Inferior parietal cortex (tissue), 1 donor: ENCODE measurements around the gene ZNF682.
"Not testable (repeated sequence)": the region's sequence is repeated elsewhere in the genome, so short reads cannot be mapped to it uniquely, and the experiment has no call there.

ENCODE experiments used
- DNase-seq: peaks from one replicate; pipeline ENCODE4 v3.0.0-alpha.2; 2016; ENCODE audit errors: extremely low spot score

Gene ZNF682

DNA sequence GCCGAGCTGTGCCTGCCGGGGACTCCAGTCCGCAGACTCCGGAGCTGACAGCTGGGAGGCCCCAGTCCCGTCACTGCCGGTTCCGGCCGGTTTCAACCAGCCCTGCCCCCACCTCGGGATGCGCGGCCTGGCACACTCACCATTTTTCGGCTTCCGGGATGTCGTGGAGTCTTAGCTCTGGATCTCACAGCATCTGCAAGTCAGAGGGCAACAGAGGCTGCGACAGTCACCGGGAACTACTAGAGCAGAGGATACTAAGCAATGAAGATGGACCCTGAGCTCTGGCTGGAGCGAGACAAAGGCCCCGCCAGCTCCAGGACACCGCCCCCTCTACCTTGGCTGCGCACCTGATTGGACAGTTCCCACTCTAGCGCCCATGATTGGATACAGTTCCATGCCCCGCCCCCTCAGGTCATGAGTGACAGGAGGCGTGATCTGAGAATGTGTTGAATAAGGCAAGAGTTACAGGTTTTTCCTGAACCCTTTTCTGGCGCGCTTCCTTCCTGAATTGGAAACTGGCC lies at the start of gene ZNF682:
TSS of gene ZNF682 (minus strand) at position 303 of the 521 bp plus-strand sequence. CDS start at position 143, 160 bp downstream.
- peak; percentile 96 for DNase-seq

DNA sequence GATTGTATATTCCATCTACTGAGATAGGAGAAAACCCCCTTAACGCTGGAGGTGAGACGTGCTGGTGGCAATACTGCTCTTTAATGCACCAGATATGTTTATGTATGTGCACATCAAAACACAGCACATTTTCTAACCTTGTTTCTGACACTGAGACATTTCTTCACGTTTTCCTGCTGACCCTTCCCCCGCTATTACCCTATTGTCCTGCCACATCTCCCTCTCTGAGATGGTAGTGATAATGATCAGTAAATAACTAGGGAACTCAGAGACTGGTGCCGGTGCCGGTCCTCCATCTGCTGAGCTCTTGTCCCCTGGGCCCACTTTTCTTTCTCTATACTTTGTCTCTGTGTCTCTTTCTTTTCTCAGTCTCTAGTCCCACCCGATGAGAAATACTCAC lies 43.6 kb upstream of the ZNF682 start:
- not testable (repeated sequence) for DNase-seq

DNA sequence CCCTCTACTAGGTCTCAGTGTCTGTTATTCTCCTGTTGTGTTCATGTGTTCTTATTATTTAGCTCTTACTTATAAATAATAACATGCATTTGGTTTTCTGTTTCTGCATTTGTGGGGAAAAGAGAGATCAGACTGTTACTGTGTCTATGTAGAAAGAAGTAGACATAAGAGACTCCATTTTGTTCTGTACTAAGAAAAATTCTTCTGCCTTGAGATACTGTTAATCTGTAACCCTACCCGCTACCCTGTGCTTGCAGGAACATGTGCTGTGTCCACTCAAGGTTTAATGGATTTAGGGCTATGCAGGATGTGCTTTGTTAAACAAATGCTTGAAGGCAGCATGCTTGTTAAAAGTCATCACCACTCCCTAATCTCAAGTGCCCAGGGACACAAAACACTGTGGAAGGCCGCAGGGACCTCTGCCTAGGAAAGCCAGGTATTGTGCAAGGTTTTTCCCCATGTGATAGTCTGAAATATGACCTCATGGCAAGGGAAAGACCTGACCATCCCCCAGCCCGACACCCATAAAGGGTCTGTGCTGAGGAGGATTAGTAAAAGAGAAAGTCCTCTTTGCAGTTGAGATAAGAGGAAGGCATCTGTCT lies 43.0 kb upstream of the ZNF682 start:
- DNase-seq = not testable (repeated sequence)

DNA sequence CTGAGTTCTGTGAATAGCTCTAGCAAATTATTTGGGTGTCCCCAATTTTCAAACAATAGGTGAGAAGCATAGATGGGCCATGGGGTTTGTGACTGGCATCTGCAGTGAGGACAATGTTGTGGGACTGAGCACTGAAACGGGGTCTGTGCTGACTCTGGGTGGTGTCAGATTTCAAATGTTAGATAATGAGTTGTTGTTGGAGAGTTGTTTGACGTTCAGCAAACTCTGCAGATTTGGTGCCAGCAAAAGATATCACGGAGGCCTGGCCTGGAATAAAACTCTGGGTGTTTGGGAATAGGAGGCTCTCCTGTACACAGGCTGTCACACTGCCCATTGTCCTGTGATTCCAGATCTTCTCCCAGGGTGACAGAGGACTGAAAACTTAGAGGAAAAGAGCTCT lies 41.4 kb upstream of the ZNF682 start:
- DNase-seq = no peak

DNA sequence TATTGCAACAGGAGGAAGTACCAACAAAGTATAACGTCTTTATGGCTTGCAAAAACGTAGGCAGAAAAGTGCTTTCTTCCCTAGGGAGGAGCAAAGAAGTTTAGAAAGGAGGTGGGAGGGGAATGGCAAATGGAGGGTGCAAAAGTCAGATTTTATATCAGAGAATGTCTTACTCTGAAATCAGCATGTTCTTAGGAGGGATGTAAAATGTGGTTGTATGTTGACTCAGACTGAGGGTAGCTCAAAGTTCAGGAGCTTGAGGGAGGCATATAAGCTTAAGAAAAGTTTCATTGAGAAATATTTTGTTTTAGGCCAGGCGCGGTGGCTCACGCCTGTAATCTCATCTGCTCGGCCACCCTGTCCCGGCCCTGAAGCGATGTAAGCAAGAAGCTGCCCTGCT lies 40.2 kb upstream of the ZNF682 start:
- DNase-seq = no peak

DNA sequence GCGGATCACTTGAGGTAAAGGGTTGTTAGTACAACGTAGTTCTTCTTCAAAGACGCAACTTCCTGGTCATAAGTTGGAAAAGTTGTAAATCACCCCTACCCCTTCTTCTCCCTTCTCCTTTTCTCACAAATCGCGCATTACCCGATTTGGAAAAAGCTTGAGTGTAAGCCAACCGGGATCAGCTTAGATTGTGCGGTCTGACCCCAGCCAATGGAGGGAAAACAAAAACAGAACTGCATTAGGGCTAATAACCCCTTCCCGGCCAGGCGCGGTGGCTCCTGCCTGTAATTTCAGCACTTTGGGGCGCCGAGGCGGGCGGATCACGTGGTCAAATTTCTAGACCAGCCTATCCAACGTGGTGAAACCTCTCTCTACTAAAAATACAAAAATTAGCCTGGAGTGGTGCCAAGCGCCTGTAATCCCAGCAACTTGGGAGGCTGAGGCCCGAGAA lies 39.3 kb upstream of the ZNF682 start:
- DNase-seq = no peak

DNA sequence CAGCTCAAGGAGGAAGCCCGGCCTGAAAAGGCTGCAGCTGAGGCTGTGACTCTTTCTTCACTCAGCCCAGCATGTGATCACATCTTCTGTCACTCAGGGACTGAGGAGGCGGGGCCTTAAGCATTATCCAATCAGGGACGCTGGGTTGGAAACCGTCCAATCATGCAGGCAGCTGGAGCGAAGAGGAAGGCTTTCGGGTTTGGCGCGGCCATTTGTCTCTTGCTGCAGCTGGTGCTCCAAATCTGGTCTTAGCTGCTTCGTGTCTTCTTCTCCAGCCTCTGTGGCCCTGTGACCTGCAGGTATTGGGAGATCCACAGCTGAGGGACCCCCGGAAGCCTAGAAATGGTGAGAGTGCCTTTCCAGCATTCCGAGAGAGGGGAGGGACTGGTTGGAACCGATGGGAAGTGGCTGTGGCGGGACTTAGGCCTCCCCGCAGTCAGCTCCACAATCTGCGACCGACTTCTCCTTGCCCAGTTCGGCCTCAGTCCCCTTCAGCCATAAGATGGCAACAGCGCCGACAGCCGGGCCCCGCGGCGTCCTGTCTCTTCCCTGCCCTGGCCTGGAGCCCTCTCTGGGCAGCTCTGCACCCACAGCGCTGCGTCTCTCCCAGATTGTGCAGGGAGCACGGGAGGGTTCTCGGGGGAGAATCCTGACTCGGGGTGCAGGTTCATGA lies 38.6 kb upstream of the ZNF682 start, which contains the start of gene ZNF90:
TSS of gene ZNF90 (plus strand) at position 210 of the 673 bp plus-strand sequence. CDS start at position 343, 133 bp downstream.
- peak; percentile 95 for DNase-seq

DNA sequence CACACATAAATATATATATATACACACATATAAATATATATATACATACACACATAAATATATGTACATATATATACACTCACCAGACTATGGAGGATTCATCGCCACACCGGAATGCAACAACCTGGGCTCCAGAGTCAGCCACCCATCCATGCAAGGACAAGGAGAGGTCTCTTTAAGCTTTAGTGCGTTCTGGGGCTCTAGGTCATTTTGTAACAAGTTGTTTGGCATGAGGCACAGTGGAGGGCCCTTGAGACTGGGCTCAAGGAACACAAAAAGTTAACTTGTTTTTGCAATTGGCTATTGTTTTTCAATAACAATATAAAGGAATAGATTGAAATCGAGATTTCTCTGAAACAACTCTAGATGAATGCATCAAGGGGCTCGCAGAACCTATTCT lies 33.6 kb upstream of the ZNF682 start:
- no peak for DNase-seq

DNA sequence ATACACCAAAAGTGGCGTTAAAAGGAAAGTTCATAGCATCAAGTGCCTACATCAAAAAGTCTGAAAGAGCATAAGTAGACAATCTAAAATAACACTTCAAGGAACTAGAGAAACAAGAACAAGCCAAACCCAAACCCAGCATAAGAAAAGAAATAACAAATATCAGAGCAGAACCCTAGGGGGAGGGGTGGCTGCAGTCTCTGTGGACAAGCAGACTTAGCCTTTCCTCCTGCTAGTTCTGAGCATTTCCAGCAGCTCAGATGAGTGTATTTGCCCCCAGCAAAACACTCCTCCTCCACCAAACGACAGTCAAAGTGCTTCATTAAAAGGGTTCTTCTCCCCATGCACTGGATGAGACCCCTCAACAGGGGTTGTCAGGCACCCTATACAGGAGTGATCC lies 31.4 kb upstream of the ZNF682 start:
- no peak for DNase-seq

DNA sequence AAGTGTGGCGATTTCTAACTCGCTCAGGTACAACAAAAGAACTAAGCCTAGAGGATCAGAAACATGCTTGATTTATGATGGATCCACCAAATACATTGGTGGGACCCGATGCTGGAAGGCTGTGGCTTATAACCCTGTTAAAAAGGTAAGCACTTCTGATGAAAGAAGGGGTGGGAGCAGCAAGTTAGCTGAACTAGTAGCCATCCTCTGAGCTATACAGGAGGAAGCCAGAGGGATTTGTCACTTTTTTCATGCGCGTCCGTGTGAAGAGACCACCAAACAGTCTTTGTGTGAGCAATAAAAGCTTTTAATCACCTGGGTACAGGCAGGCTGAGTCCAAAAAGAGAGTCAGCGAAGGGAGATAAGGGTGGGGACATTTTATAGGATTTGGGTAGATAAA lies 29.3 kb upstream of the ZNF682 start:
- not testable (repeated sequence) for DNase-seq

DNA sequence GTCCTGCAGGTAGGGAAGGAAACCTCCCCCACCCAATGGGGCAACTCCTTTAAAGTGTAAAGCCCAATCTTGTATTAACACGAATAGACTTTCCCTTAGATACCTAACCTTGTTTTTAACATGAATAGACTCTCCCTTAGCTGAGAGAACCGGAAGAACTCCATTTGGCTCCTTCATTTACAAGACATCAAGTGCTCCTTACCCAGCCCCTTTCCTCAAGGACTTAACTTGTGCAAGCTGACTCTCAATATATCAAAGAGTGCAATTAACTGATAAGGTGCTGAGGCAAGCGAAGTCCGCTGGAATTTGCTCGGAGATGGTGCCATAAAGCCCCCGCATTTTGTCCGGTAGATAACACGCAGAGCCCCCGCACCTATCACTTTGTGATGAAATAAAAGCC lies 28.6 kb upstream of the ZNF682 start:
- no peak for DNase-seq

DNA sequence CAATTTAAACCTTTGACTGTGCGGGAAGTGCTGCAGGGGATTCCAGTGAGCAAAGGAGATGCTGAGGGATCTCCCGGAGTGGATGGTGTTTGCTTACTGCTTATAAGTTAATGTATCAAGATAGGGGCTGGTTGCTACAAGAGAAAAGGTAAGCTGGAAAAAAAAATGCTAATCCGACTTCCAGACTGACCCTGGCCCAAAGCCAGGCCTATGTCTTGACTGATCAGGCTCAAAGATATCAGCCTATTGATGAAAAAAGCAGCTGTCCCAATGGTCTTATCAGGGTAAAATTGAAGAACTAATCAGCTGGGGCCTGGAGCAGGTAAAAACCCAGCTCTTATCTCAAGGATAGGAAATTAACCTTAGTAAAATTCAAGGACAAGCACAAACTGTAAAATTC lies 27.6 kb upstream of the ZNF682 start:
- no peak for DNase-seq

DNA sequence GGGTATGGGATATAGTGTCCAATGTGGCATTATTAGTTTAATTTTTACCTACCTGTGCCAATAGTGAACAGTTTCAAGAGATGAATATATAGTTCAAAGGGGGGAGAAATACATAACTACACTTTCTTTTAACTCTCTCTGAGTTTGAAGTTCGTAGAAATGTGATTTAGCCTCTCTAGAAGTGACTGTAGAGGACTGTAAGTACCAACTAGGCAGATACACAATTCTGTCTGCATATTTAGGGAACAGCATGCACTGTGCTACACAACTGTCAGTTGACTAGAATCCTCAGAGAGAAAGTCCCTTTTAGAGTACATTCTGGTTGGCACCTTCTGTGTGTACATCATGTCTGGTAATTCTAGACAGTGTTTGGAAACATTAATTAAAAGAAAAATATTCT lies 21.0 kb upstream of the ZNF682 start:
- no peak for DNase-seq

DNA sequence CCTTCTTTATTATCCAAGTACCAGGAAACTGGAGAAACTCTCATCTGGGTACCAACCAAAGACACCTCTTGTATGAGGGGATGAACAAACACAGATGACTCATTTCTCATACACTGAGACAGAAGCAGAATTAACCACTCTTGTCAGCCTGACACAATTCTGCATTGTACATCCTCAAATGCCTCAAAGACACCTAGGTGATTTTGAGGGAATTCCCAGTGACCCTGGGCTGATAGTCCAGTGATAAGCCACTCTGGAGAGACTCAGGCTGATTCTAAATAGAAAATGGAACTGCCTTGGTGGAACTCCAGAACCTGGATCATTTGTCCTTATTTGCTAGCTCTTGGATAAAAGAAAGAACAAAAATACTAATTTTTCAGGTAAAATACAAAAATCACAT lies 19.4 kb upstream of the ZNF682 start:
- DNase-seq = not testable (repeated sequence)

DNA sequence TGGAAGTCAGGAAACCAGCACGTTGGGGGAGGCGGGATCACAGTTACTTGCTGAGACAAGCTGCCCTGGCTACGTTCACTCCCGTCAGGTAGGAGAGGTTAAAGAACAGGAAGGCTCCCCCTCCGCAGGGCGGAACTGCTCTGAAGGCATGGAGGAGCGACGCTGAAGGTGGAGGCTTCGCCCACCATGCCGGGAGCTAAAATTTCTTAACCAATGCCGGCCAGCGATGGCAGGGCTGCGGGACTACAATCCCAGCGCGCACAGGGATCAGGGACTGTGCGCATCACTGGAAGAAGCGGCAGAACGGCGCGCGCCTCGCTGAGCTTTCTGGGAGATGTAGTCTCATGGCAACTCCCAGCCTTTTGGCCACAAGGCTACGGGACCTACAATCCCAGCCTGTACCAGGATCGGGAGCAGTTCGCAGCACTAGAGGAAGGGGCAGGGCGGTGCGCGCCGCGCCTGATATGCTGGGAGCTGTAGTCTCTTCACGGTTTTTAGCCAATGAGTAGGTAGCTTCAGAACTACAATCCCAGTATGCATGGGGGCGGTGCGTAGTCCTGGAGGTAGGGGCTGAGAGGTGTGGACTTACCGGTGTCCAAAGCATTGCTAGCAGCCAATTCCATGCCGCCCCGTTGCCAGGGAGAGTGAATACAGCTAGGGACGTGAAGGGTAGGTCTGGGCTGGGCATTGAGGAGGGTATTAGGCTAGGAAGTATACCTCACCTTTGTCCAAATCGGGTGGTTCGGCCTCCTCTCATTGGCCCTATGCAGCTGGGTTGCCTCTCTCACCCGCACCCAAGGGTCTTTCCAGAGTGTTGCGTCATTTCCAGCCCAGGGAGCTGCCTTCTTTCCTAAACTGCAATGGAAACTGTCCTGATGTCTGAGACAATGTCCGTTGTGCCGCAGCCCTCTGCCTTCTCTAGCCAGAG lies 12.8 kb upstream of the ZNF682 start:
- DNase-seq = peak; percentile 93

DNA sequence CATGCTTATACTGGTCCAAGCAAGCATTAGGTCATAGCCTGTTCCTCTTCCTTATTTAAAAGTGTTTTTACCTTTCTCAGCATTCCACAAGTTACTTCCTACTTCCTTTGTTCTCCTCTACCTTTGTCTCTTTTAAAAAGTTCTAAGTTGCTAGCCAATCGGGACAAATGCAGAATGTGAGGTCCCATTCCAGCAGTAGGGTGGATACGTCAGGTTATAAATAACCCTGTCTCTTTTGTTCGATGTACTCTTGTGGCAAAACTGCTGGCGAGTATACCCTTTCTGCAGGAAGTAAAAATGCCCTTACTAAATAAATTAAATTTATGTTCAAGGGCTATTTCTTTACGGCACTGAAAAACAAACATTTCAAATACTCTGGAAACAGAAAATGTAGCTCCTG lies 6.4 kb upstream of the ZNF682 start:
- DNase-seq = not testable (repeated sequence)

DNA sequence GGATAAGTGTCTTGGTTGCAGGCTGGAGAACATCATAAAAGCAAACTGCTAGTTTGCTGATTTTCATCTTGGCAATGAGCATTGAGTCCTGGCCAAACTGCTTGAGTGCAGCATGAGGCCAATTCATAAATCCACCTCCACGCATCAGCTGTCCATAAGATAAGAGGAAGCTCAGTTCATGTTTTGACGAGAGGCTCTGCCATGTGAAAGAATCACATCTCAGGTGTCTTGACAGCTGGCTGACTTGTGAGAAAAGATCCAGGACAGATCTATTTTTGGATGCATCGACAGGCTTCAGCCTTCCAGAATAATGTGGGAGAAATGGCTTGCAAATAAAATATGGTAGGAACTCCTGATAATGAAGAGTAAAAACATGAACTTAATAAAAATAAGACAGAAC lies 5.4 kb upstream of the ZNF682 start:
- DNase-seq = no peak

DNA sequence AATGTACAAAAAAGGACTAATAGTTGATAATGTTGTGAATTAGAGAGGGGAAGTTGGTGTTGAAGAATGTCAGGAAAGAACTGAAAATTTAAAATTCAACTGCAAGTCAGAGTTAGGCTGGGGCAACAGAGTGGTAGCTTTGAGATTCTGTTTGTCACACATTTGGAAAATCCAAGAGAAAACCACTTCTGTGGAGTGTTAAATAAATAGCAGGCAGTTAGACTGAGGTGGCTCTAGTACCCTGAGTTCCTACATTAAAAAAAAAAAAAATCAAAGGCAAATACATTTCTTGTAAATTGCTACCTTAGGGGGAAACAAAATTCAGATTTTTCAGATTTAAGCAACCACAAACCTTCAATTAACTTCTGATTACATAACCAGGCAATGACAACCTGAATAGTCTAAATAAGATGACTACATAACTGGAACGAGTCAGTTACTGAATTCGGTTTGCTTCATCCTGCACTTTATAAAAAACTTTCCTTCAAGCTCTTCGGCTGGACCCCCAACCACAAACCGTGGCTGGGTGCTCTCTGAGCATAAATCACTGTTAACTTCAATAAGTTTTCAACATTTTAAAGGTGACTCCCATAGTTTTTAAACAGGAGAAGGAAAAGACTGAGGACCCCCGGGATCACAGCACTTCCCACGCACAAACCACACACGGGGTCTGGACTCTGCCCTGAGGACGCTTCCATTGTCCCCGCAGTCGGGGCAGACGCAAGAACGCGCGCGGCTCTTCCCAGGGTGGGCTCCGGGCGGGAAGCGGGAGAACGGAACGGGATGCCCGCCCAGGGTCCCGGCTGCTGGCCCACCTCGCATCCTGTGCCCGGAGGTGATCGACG lies 725 bp downstream of the ZNF682 start:
- peak; percentile 20 for DNase-seq

DNA sequence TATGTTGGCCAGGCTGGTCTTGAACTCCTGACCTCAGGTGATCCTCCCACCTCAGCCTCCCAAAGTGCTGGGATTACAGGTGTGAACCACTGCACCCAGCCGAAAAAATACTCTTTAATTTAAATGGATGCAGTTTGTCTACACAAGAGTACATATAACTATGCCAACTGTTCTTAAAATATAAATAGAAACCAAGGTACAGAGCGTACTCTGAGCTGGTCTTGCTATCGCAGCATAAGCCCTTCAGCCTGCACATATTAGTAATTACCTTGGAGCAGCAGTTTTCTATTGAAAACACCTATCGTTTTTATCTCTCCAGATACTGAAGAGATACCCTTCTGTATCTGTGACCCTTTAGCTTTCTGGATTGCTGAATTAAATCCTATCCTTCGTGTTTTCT lies 3.4 kb downstream of the ZNF682 start:
- DNase-seq = no peak

DNA sequence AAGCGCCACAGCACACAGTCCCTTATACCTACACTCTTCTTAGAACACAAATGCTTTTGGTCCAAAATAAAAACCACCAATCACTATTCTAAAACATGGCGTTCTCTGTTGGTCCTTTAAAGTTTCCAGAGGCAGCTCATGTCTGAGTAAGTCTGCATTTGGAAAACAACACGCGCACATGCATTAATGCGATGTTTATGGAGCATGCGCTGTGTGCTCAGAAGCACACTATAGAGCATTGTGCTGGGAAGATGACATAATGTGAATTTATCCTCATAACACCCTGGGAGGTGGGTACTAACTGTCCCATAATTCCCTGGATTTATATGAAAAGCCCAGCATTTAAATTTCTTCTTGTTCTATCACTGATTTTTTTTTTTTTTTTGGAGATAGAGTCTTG lies 10.7 kb downstream of the ZNF682 start:
- peak; percentile 14 for DNase-seq

DNA sequence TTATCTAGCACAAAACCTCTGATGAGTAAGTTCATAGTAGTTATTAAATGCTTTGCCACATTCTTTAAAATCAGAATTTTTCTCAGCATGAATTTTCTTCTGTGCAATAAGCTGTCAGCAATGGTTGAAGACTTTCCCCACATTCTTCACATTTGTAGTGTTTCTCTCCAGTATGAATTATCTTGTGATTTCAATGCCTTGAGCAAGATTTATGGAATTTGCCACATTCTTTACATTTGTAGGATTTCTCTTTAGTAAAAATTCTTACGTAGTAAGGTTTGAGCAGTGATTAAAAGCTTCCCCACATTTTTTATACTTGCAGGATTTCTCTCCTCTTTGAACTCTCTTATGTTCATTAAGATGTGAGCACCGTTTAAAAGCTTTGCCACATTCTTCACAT lies 33.6 kb downstream of the ZNF682 start:
- no peak for DNase-seq
